BJ (cell line): ENCODE measurements around the gene CELA1. TPM values are rescaled to one million over a fixed set of nuclear protein-coding genes. Genes with fewer than 3 reads are reported as not detected.

Experiments
- CTCF ChIA-PET: fragments of 350-600 bp; formaldehyde crosslinking; extraction: SDS; loops from one replicate; lab custom pipeline; 2021; ENCODE audit warnings: antibody characterized with exemption, inconsistent platforms; lab: Yijun Ruan, JAX
- POLR2A ChIA-PET: fragments of 300-600 bp; sonication (Branson Sonifier 250); formaldehyde crosslinking; extraction: SDS; loops from one replicate; lab custom pipeline; 2021; ENCODE audit warnings: antibody characterized with exemption; lab: Charles Lee
- DNase-seq: peaks from one replicate; pipeline ENCODE4 v3.0.0-alpha.2; 2011; ENCODE audit warnings: low read depth
- H3K27me3 ChIP-seq: 2 replicates; pipeline ENCODE4 v1.6.0; 2011; ENCODE audit warnings: low read length; ENCODE audit not compliant: control insufficient read depth, insufficient read depth
- H3K36me3 ChIP-seq: 2 replicates; pipeline ENCODE4 v1.5.1; 2011; ENCODE audit warnings: low read length; ENCODE audit not compliant: control insufficient read depth, insufficient read depth
- H3K4me3 ChIP-seq: 2 replicates; pipeline ENCODE4 v1.5.1; 2011; ENCODE audit warnings: low read depth, mild to moderate bottlenecking, control low read depth, low read length
- polyA plus RNA-seq: library from polyadenylated mRNA; depleted of rRNA; stranded (reverse); fragments of >200 nt; gene quantifications from 2 replicates; pipeline ENCODE4 v1.2.3, GENCODE V29; 2011
- TF ChIP-seq, protein P1 (sequence below): IDR thresholded peaks from 2 replicates; pipeline ENCODE4 v1.5.1; 2011; ENCODE audit warnings: low read depth, mild to moderate bottlenecking, control low read depth, inconsistent platforms, low read length, moderate library complexity; ENCODE audit not compliant: insufficient read depth

Gene CELA1
- polyA plus RNA-seq, 1 experiment, result not detected

DNA sequence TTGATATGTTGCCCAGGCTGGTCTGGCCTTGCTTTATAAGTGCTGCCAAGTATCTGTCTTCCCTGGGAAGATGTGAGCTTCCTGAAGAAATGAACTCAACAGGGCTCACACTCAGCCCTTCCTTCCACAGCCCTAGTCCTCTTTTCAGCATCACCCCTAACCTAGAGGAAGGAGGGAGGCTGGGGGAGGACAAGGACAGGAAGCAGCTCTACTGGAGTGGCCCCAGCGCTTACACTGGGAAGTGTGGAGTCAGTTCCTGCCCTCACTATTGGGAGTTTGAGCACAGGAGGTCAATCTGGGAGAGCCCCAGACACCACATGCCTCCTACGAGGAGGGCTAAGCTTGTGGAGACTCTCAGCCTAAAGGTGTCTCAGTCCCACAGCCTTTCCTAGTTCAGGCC is 27.9 kb upstream of the CELA1 start:
- no peaks in the 10 kb centered on the region for H3K27me3 ChIP-seq
- H3K36me3 ChIP-seq, result peaks cover 11% of the 10 kb centered on the region
- DNase-seq, result no peak
- CTCF ChIA-PET, result interaction anchor here (1.3 kb wide), 1 partner anchor 9 kb away, joined by 3 read pairs; no protein-coding TSS in a partner anchor
- TF ChIP-seq, protein P1, sequence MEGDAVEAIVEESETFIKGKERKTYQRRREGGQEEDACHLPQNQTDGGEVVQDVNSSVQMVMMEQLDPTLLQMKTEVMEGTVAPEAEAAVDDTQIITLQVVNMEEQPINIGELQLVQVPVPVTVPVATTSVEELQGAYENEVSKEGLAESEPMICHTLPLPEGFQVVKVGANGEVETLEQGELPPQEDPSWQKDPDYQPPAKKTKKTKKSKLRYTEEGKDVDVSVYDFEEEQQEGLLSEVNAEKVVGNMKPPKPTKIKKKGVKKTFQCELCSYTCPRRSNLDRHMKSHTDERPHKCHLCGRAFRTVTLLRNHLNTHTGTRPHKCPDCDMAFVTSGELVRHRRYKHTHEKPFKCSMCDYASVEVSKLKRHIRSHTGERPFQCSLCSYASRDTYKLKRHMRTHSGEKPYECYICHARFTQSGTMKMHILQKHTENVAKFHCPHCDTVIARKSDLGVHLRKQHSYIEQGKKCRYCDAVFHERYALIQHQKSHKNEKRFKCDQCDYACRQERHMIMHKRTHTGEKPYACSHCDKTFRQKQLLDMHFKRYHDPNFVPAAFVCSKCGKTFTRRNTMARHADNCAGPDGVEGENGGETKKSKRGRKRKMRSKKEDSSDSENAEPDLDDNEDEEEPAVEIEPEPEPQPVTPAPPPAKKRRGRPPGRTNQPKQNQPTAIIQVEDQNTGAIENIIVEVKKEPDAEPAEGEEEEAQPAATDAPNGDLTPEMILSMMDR, result no peak
- H3K4me3 ChIP-seq, result no peak overlapping the region
- POLR2A ChIA-PET, result no interaction called here

DNA sequence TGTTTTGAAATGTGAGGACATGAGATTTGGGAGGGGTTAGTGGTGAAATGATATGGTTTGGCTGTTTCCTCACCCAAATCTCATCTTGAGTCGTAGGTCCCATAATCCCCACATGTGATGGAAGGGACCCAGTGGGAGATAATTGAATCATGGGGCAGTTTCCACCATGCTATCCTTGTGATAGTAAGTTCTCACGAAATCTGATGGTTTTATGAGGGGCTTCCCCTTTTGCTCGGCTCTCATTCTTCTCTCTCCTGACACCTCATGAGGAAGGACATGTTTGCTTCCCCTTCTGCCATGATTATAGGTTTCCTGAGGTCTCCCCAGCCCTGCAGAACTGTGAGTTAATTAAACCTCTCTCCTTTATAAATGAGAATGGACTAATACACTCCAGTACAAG is 26.7 kb upstream of the CELA1 start:
- Histone ChIP-seq H3K4me3 (no peak overlapping the region), H3K27me3 (no peaks in the 10 kb centered on the region), H3K36me3 (peaks cover 5% of the 10 kb centered on the region)
- TF ChIP-seq, protein P1, result no peak
- ChIA-PET POLR2A (no interaction called here), CTCF (interaction anchor here (1.2 to 1.3 kb wide), 2 partner anchors 10 to 21 kb away, joined by 3 read pairs; no protein-coding TSS in a partner anchor)
- DNase-seq, result no peak

DNA sequence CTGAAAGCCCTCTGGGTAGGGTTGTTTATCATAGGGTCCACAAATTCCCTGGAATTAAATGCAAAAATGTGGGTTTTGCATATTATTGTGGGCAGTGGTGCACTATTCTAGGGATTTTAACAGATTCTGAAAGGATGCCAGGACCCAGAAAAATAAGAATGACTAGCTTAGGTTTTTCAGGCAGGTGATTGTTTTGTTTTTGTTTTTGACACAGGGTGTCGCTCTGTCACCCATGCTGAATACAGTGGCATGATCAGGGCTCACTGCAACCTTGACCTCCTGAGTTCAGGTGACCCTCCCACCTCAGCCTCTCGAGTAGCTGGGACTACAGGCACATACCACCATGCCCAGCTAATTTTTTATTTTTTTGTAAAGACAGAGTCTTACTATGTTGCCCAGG is 25.5 kb upstream of the CELA1 start:
- CTCF ChIA-PET, result interaction anchor here (1.0 to 1.3 kb wide), 3 partner anchors 10 to 20 kb away, joined by 3 read pairs; no protein-coding TSS in a partner anchor
- no peak overlapping the region for H3K4me3 ChIP-seq
- DNase-seq, result no peak
- no peaks in the 10 kb centered on the region for H3K27me3 ChIP-seq
- peaks cover 4% of the 10 kb centered on the region for H3K36me3 ChIP-seq
- POLR2A ChIA-PET, result interaction anchor here (0.8 kb wide), 1 partner anchor 22 kb away, joined by 4 read pairs; no protein-coding TSS in a partner anchor
- TF ChIP-seq, protein P1, result no peak

DNA sequence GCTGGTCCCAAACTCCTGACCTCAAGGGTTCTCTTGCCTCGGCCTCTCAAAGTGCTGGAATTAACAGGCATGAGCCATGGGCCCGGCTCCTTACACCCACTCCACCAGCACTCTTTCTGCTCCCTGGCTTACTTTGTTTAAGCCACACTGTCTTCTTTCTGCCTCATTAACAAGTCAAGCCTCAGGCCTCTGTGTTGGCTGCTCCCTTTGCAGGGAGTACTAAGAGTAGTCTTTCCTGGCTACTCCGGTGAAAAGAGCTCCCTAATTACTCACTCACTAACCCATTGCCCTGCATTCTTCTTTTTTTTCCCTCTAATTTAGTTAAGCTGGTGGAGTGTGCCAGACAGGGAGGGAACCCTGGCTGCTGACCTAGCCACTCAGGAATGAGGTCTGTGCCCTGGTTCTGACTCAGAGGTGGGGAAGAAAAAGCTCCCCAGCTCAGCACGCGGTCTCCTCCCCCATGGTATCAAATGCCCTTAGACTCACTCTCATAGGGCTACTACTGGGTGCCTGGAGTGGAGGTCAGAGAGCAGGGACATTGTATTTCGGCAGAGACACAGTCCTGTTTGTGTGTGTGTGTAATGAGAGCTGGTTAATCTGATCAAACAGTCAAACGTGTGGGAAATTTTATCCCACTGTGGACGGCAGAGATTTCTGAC is 24.9 kb upstream of the CELA1 start:
- ChIA-PET POLR2A (interaction anchor here (0.8 kb wide), 1 partner anchor 22 kb away, joined by 4 read pairs; no protein-coding TSS in a partner anchor), CTCF (interaction anchor here (1.0 to 1.3 kb wide), 3 partner anchors 10 to 19 kb away, joined by 3 read pairs; no protein-coding TSS in a partner anchor)
- no peaks in the 10 kb centered on the region; the same call in 1 of the 2 replicates for H3K36me3 ChIP-seq
- no peaks in the 10 kb centered on the region for H3K27me3 ChIP-seq
- DNase-seq, result peak; percentile 90
- H3K4me3 ChIP-seq, result no peak overlapping the region
- TF ChIP-seq, protein P1, result no peak

DNA sequence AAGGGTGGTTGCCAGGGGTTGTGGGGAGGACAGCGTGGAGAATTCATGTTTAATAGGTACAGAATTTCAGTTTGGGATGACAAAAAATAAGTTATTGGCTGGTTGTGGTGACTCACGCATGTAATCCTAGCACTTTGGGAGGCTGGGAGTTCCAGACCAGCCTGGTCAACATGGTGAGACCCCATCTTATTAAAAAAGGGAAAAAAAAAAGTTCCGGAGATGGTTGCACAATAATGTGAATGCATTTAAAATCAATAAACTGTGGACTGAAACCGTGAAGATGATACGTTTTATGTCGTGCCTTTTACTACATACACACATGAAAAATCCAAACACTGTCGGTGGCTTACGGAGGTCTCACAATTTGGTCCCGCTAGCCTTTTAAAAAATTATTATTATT is 24.2 kb upstream of the CELA1 start:
- ChIA-PET CTCF (interaction anchor here (1.3 kb wide), 1 partner anchor 19 kb away, joined by 3 read pairs; no protein-coding TSS in a partner anchor), POLR2A (no interaction called here)
- Histone ChIP-seq H3K4me3 (no peak overlapping the region), H3K36me3 (no peaks in the 10 kb centered on the region; the same call in 1 of the 2 replicates), H3K27me3 (no peaks in the 10 kb centered on the region)
- no peak for DNase-seq
- TF ChIP-seq, protein P1, result no peak
